Measurements from ENCODE around the gene DACT1.

The DACT1 gene

DNA sequence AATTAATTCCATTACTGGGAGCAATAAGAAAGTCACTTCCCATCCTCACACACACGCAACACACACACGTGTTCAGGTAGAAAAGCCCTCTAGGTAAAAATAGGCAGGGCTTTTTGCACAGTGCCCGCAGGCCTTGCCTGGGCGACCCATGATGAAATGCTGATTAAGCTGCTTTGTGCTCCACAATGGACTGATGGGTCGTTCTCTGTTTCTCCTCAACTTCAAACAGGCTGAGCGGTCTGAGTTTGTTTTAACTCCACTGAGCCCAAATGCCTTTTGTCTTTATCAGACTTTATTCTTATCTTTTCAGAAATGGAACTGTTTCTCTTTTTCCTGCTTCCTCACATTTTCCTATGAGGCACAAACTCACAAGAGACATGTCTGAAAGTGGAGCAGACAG, 9.4 kb upstream of the DACT1 start:
- DNase-seq (ENCODE audit: low spot score) = no peak
- TF ChIP-seq, protein P1, sequence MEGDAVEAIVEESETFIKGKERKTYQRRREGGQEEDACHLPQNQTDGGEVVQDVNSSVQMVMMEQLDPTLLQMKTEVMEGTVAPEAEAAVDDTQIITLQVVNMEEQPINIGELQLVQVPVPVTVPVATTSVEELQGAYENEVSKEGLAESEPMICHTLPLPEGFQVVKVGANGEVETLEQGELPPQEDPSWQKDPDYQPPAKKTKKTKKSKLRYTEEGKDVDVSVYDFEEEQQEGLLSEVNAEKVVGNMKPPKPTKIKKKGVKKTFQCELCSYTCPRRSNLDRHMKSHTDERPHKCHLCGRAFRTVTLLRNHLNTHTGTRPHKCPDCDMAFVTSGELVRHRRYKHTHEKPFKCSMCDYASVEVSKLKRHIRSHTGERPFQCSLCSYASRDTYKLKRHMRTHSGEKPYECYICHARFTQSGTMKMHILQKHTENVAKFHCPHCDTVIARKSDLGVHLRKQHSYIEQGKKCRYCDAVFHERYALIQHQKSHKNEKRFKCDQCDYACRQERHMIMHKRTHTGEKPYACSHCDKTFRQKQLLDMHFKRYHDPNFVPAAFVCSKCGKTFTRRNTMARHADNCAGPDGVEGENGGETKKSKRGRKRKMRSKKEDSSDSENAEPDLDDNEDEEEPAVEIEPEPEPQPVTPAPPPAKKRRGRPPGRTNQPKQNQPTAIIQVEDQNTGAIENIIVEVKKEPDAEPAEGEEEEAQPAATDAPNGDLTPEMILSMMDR (IDR thresholded peaks at IDR 0.05; ENCODE audit: extremely low read depth, missing control alignments) = no peak

DNA sequence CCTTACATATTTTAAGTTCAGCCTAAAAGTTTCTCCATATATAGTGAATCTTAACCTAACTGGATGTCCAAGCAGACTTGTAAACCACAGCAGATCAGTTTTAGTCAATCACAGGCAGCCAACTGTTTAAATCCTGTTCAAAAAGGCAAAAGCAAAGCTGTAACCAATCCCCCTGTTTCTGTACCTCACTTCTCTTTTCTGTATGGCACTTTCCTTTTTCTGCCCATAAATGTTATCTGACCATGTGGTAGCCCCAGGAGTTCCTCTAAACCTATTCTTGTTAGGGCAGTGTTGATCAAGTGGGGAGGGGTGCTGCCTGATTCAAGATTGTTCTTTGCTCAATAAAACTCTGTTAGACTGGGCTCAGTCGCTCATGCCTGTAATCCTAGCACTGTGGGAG, 8.5 kb upstream of the DACT1 start:
- DNase-seq (ENCODE audit: low spot score) = no peak
- TF ChIP-seq, protein P1 (IDR thresholded peaks at IDR 0.05; ENCODE audit: extremely low read depth, missing control alignments) = no peak

DNA sequence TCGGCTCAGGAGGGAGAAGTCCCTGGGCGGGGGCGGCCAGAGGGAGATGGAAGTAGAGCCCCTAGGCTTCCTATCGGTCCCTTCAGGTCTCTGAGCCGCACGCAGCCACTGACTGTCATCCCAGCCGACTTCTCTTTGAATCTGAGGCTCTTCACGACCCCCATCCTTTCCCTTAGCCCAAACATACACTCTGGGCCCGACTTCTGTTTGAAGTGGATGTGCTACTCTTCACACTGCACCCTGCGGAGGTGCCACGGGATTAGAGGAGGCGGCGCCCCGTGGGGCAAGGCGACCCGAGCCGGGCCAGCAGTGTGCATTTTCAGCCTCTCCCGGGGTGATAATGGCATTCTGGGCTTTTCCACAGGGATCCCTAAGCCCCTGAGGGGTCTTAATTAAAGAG, 6.0 kb upstream of the DACT1 start:
- no peak for DNase-seq (ENCODE audit: low spot score)
- TF ChIP-seq, protein P1 (IDR thresholded peaks at IDR 0.05; ENCODE audit: extremely low read depth, missing control alignments) = no peak

DNA sequence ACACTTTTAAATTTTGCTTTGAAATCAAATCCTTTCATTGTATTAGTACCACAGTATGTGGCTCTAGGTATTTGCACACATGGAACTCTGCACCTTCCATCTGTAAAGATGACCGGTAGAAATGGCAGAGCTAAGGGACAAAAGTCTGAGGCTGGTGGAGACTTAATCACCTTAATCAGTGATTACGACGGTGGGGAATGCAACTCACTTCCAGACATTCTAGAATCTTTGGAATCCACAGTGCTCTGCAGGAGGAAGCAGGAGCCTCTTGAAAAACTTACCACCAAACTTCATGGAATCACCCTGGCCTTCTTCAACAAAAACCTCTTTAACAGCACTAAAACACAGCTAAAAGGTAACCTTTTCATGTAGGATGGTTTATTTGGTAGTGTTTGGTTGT, 3.9 kb upstream of the DACT1 start:
- TF ChIP-seq, protein P1 (IDR thresholded peaks at IDR 0.05; ENCODE audit: extremely low read depth, missing control alignments) = no peak
- no peak for DNase-seq (ENCODE audit: low spot score)

DNA sequence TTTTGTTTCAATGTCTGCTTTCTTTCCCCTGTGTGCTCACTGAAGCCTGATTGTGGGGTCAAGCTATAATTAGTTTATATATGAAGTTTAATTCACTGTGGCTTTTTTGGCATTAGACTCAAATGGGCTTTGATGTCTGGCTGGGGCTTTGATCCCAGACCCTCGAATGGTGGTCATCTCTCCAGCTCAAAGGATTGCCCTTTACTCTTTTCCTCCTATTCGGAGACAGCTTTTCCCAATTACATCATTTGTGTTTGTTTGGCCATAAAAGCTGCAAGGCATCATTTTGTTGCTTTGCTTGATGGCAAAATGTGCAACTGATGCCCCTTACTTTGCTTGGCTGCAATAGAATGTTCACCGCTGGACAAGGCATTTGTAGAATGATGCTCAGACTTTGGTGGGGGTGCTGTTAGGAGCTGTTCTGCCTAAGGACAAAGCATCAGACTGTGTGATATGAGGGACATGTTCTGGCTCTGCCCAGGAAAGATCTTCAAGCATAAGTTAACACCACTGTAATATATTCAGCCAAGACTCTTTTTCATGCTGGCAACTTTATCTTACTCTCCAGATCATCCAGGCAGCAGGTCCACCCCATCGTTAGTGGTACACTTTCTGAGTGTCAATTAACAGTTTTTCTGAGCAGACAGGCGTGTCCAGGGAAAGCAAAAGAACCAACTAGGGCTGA, 3.2 kb upstream of the DACT1 start:
- no peak for DNase-seq (ENCODE audit: low spot score)
- TF ChIP-seq, protein P1 (IDR thresholded peaks at IDR 0.05; ENCODE audit: extremely low read depth, missing control alignments) = no peak

DNA sequence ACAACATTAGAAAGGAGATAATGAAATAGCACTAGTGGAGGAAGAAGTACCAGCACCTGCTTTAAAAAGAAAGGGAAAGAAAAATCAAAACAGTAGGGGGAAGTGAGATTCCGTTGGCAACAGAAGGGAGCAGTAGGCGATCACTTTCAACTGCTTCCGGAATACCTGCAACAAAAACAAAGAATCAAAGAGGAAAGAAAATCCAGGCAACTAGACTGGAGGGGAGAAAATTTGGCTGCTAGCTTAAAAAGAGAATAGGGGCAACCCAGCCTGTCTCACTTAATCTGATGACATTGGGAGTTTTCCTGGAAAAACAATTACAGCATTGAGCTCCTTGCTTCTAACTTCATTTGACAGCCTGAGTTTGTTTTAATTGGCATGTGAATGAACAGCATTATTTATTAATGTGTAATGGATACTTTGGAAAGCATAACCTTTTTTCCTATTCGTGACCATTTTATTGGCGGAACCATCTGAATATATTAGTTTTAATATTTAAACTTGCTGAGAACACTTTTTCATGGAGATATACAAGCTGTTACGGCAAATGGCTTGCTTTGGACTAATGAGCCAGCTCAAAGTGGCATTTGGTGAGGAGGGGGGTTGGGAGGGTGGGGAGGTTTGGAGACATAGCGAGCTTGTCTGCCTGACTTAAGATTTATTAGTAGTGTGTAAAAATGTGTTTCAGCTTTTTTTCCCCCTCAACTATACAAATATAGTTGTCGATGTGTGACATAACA, 2.5 kb upstream of the DACT1 start:
- TF ChIP-seq, protein P1 (IDR thresholded peaks at IDR 0.05; ENCODE audit: extremely low read depth, missing control alignments) = no peak
- peak; percentile 46 for DNase-seq (ENCODE audit: low spot score)

DNA sequence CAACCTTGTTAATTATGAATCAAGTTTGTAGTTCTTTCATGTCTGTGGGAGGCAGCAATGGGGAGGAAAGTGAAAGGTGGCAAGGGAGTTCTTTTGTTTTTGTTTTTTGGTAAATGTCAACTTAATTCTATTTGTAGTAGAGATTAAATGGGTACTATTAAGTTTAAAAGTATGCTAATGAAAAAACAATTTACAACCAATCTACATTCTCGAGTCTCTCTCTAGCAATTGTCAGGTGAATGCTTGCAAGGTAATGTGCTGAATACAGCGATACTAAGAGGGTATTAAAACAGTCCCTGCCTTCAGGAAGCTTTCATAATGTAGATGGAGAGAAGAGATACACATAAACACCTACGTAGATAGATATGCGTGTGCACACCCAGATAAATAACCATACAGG, 1.6 kb upstream of the DACT1 start:
- TF ChIP-seq, protein P1 (IDR thresholded peaks at IDR 0.05; ENCODE audit: extremely low read depth, missing control alignments) = no peak
- DNase-seq (ENCODE audit: low spot score) = no peak
